Thymus (tissue), 11 donors: ENCODE results near the gene TAP2. TPM values are rescaled to one million over a fixed set of nuclear protein-coding genes. Genes with fewer than 3 reads are reported as not detected.
"Not testable (repeated sequence)": the region's sequence is repeated elsewhere in the genome, so short reads cannot be mapped to it uniquely, and the experiment has no call there.

ENCODE experiments used
- DNase-seq, 9 donors: peaks; one replicate each; pipeline ENCODE4 v3.0.0-alpha.2; 2013; ENCODE audit warnings: low spot score in 9 of 9, low read depth in 6 of 9, missing footprints in 1 of 9
- H3K27ac ChIP-seq, 2 donors: one replicate each; pipeline ENCODE4 v1.5.1; 2013; ENCODE audit warnings: control low read depth in 1 of 2, low read depth in 1 of 2, low read length in 1 of 2, mild to moderate bottlenecking in 1 of 2, moderate library complexity in 1 of 2
- H3K27me3 ChIP-seq, 2 donors: one replicate each; pipeline ENCODE4 v1.5.1; 2013; ENCODE audit warnings: low read length in 1 of 2; ENCODE audit not compliant: control insufficient read depth in 2 of 2, insufficient read depth in 1 of 2
- H3K36me3 ChIP-seq, 2 donors: one replicate each; pipeline ENCODE4 v1.5.1; 2013; ENCODE audit warnings: low read length in 1 of 2, mild to moderate bottlenecking in 1 of 2, moderate library complexity in 1 of 2; ENCODE audit not compliant: control insufficient read depth in 2 of 2, insufficient read depth in 2 of 2
- H3K4me1 ChIP-seq, 2 donors: one replicate each; pipeline ENCODE4 v1.5.1; 2013; ENCODE audit warnings: low read length in 2 of 2; ENCODE audit not compliant: control insufficient read depth in 2 of 2, insufficient read depth in 2 of 2
- H3K4me3 ChIP-seq, 2 donors: one replicate each; pipeline ENCODE4 v1.5.1; 2013; ENCODE audit warnings: low read length in 2 of 2, control low read depth in 1 of 2, mild to moderate bottlenecking in 1 of 2
- H3K9me3 ChIP-seq, 2 donors: one replicate each; pipeline ENCODE4 v1.5.1; 2013; ENCODE audit warnings: low read length in 1 of 2, mild to moderate bottlenecking in 1 of 2; ENCODE audit not compliant: control insufficient read depth in 2 of 2, insufficient read depth in 1 of 2
- WGBS: extraction: QIAGEN DNeasy Blood & Tissue Kit; methylation state at CpG from one replicate; pipeline ENCODE4 v1.1.7; 2013; 5-methylcytosine and 5-hydroxymethylcytosine counted together
- polyA plus RNA-seq: library from polyadenylated mRNA; stranded (reverse); fragments of 200-250 nt; gene quantifications from one replicate; pipeline ENCODE4 v1.2.3, GENCODE V29; 2013
- total RNA-seq: library from RNA; stranded (reverse); fragments of 120-200 nt; gene quantifications from one replicate; pipeline ENCODE4 v1.2.4, GENCODE V29; 2013
- donor health status: healthy.

The TAP2 gene
- total and polyA plus RNA-seq, 2 donors, result 29.7 to 39.8 TPM

DNA sequence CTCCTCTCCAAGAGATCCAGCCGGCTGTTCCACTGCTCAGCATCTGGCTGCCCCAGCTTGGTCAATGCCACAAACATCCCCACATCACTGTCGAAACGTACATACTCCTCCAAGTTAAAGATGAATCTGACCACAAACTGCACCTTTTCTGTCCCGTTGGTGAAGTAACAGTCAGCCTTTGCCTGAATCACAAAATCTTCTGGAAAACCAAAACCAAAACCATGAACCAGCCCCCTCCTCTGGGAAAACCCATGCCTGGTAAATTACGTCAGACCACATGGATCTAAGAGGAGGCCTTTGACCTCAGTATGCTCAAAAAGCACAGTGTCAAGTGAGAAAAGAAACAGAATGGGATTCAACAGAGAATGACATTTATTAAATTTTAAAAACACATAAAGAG is 23.4 kb downstream of the TAP2 start:
- no peak for DNase-seq
- H3K27ac ChIP-seq, result no peak overlapping the region
- no peaks in the 10 kb centered on the region for H3K4me1 ChIP-seq

DNA sequence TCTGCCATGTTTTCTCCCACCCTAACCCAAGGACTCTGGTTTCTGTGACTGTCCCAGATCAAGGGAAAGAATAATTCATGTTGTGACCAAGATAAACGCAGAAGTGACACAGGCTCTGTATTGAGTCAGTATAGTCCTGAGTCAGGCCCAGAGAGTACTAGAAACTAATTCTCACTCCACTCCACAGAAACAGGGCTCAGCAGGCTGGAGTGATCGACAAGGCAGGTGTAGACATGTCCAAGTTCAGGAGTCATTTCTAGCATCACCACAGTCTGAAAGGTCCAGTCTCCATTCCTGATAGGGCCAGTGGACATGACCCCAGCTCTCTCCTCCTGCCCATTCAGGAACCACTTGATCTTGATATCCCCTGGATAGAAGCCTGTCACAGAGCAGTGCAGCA is 24.4 kb downstream of the TAP2 start:
- Histone ChIP-seq H3K27me3 (no peaks in the 10 kb centered on the region), H3K27ac (no peak overlapping the region), H3K4me3 (no peak overlapping the region), H3K9me3 (no peaks in the 10 kb centered on the region), H3K4me1 (no peaks in the 10 kb centered on the region), H3K36me3 (no peaks in the 10 kb centered on the region)
- DNase-seq, result no peak
- WGBS, result 75% methylated on average over 2 of the region's 2 CpGs

More for the DNA sequence above, 23.4 kb downstream of the TAP2 start:
- H3K27me3 ChIP-seq, result no peaks in the 10 kb centered on the region
- 60% methylated on average over 5 of the region's 5 CpGs for WGBS
- no peak overlapping the region for H3K4me3 ChIP-seq
- no peaks in the 10 kb centered on the region for H3K36me3 ChIP-seq
- H3K9me3 ChIP-seq, result no peaks in the 10 kb centered on the region

DNA sequence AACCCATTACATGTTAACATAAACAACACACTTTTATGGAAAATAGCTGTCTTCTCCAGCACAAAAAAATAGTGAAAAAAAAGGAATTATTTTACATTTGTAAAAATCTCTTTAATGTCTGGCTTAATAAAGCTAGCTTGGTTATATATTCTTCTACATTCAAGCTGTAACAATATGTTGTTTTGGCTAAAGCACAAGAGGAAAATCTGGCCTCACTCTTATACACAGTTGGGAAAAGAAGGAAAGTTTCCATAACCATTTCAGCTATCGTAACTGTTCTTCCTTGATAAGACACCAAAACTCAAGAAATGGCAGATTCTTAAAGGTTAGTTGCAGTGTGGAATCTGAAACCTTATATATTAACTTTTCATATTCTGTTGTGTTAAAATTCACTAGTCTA is 29.4 kb downstream of the TAP2 start:
- Histone ChIP-seq H3K27ac (no peak overlapping the region), H3K36me3 (no peaks in the 10 kb centered on the region), H3K27me3 (no peaks in the 10 kb centered on the region), H3K4me1 (peaks cover 0 to 4% of the 10 kb centered on the region in 2 donors), H3K9me3 (no peaks in the 10 kb centered on the region), H3K4me3 (no peak overlapping the region)
- DNase-seq, result no peak
- WGBS, result 56% methylated on average over 1 of the region's 1 CpG

DNA sequence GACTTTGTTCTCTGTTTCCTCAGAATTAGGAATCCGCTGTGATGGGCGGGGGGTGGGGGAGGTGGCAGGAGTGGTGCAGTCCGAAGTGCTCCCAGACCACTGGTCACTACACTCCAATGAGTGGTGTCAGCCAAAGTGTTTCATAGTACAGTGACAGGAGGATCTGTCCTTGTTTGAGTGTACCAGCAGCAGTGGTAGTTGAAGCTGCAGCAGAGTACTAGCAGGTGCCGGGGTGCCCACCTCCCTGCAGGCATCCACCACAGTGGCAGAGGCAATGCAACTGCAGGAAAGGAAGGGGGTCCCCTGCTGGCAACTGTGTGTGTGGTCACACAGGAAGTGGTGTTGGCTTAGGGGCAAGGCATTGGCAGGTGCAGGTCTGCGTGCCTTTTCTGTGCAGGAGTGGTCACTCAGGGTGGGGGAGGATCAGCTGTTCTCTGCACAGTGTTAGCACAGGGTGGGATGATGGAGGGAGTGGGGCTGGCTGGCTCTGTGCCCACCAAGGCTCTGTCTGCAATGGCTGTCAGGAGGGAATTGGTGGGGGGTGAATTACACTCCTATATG is 31.4 kb downstream of the TAP2 start:
- no peaks in the 10 kb centered on the region for H3K9me3 ChIP-seq
- WGBS, result 68% methylated on average over 5 of the region's 5 CpGs
- no peak overlapping the region for H3K27ac ChIP-seq

DNA sequence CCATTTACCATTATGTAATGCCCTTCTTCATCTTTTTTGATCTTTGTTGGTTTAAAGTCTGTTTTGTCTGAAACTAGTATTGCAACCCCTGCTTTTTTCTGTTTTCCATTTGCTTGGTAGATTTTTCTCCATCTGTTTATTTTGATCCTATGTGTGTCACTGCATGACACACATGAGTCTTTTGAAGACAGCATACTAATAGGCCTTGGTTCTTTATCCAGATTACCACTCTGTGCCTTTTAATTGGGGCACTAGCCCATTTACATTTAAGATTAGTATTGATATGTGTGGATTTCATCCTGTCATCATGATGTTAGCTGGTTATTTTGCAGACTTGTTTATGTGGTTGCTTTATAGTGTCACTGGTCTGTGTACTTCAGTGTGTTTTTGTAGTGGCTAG is 33.1 kb downstream of the TAP2 start:
- not testable (repeated sequence) for H3K4me1 ChIP-seq, H3K9me3 ChIP-seq, H3K27me3 ChIP-seq, H3K27ac ChIP-seq, DNase-seq, H3K4me3 ChIP-seq, H3K36me3 ChIP-seq

More for the DNA sequence above, 31.4 kb downstream of the TAP2 start:
- Histone ChIP-seq H3K4me3 (no peak overlapping the region), H3K36me3 (no peaks in the 10 kb centered on the region), H3K27me3 (no peaks in the 10 kb centered on the region), H3K4me1 (peaks cover 0 to 4% of the 10 kb centered on the region in 2 donors)
- DNase-seq, result peak in 2 of 9 donors; percentile 20 to 47

DNA sequence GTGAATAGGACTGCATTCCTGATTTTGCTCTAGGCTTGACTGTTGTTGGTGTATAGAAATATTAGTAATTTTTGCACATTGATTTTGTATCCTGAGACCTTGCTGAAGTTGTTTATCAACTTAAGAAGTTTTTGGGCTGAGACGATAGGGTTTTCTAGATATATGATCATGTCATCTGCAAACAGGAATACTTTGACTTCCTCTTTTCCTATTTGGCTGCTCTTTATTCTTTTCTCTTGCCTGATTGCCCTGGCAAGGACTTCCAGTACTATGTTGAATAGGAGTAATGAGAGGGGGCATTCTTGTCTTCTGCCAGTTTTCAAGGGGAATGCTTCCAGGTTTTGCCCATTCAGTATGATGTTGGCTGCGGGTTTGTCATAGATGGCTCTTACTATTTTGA is 35.1 kb downstream of the TAP2 start:
- DNase-seq, result no peak
- WGBS, result 57% methylated on average over 2 of the region's 2 CpGs
- H3K4me3 ChIP-seq, result no peak overlapping the region
- H3K27me3 ChIP-seq, result no peaks in the 10 kb centered on the region
- no peaks in the 10 kb centered on the region for H3K9me3 ChIP-seq
- peaks cover 0 to 4% of the 10 kb centered on the region in 2 donors for H3K4me1 ChIP-seq
- H3K36me3 ChIP-seq, result no peaks in the 10 kb centered on the region
- no peak overlapping the region for H3K27ac ChIP-seq

DNA sequence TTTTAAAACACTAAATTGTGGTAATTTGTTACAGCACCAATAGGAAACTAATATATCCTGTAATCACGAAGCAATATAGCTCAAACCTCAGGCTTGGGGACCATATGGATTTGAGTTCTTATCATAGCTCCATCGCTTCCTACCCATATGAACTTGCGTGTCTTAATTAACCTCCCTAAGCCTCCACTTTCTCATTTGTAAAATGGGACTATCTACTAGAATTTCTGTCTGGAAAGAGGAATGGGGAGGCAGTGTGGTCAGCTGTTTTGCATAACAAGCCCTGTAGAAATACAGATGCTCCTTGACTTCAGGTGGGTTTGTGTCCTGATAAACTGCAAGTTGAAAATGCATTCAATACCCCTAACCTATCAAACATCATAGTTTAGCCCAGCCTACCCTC is 38.8 kb downstream of the TAP2 start:
- WGBS, result 84% methylated on average over 3 of the region's 3 CpGs
- no peak overlapping the region for H3K27ac ChIP-seq
- no peaks in the 10 kb centered on the region for H3K36me3 ChIP-seq
- no peak overlapping the region for H3K4me3 ChIP-seq
- no peak for DNase-seq
- H3K9me3 ChIP-seq, result no peaks in the 10 kb centered on the region
- peaks cover 0 to 3% of the 10 kb centered on the region in 2 donors for H3K27me3 ChIP-seq
- H3K4me1 ChIP-seq, result peaks cover 3 to 9% of the 10 kb centered on the region in 2 donors

DNA sequence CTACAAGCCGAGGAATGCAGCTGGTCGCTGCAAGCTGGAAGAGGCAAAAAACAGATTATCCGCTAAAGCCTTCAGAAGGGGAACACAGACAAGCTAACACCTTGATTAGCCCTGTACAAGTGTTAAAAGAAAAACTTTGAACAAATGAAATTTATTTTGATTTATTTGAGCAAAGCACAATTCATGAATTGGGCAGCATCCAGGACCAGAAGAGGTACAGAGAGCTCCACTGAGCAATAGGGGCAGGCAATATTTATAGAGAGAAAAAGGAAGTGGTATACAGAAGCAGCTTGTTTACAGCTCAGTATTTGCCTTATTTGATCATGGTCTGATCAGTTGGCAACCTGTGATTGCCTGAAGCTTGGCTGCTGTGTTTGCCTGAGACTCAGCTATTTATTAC is 39.4 kb downstream of the TAP2 start:
- Histone ChIP-seq H3K4me3 (no peak overlapping the region), H3K36me3 (no peaks in the 10 kb centered on the region), H3K9me3 (no peaks in the 10 kb centered on the region), H3K27ac (no peak overlapping the region), H3K27me3 (peaks cover 0 to 3% of the 10 kb centered on the region in 2 donors), H3K4me1 (peaks cover 3 to 12% of the 10 kb centered on the region in 2 donors)
- WGBS, result over 99% methylated on average over 3 of the region's 3 CpGs
- no peak for DNase-seq

DNA sequence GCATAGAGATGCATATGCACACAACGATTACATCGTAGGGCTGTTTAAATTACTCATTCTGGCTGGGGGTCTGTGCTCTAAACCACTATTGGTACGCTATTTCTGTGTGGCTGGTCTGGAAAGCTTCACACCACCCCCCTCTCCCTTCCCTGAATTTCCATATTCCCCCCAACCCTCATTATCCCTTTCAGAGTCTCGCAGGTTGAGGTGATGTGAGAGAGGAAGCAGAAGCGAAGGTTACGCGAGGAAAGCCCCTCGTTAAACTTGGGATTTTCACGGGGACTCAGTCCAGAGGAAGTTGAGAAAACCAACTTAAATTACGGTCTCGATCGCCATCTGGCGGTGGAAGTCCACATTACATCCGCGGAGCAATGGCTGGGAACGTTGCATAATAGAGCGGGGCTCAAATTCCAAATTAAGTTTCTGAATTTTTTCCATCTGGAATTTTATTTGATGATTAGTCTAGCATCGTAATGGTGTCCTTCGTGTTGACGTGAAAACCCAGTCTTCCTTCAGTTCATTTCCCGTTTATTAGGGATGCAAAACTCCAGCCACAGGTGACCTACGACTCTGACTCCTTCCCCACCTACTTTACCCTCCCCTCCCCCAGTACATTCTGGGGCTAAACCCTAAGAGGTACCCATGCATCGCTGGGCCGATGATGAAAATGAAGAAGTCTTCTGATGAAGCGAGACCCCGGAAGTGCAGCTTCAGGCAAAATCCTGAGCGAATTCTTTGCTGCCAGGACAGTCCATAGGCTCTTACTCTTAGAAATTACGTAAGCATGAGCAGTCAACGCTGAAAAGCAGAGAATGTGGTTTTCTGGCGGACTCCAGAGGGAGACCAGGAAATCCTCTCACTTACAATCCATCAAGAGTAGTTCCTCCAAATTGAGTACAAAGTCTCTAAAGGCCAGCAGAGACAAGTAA is 41.4 kb downstream of the TAP2 start:
- no peaks in the 10 kb centered on the region for H3K36me3 ChIP-seq
- H3K27ac ChIP-seq, result no peak overlapping the region
- no peaks in the 10 kb centered on the region for H3K9me3 ChIP-seq
- peak overlapping the region in 1 of 2 donors; percentile 10 for H3K4me3 ChIP-seq
- peaks cover 3 to 14% of the 10 kb centered on the region in 2 donors for H3K4me1 ChIP-seq
- H3K27me3 ChIP-seq, result peaks cover 0 to 3% of the 10 kb centered on the region in 2 donors
- WGBS, result 6% methylated on average over 30 of the region's 30 CpGs
- peak; percentile 43 to 83 (median 68) for DNase-seq
